ENCODE results near the gene C19orf33. TPM values are rescaled to one million over a fixed set of nuclear protein-coding genes. Genes with fewer than 3 reads are reported as not detected.

Gene C19orf33
- total and polyA plus RNA-seq, 10 donors: 3.2 to 53.6 (median 5.3) TPM; not detected in 2

GRCh38 chr19:38329651-38330050 is 25.6 kb downstream of the C19orf33 start:
- no peak overlapping the region for H3K27ac ChIP-seq
- no peak overlapping the region for H3K4me3 ChIP-seq
- 93 to 96% (median 95%) methylated on average over 7 of the region's 7 CpGs for WGBS, 5 donors
- H3K27me3 ChIP-seq (replicated peaks in 1 of 7): no peaks in the 10 kb centered on the region
- peak in 1 of 3 donors; percentile 48 for TF ChIP-seq POLR2AphosphoS5 (IDR thresholded peaks at IDR 0.05)
- TF ChIP-seq, protein P1, sequence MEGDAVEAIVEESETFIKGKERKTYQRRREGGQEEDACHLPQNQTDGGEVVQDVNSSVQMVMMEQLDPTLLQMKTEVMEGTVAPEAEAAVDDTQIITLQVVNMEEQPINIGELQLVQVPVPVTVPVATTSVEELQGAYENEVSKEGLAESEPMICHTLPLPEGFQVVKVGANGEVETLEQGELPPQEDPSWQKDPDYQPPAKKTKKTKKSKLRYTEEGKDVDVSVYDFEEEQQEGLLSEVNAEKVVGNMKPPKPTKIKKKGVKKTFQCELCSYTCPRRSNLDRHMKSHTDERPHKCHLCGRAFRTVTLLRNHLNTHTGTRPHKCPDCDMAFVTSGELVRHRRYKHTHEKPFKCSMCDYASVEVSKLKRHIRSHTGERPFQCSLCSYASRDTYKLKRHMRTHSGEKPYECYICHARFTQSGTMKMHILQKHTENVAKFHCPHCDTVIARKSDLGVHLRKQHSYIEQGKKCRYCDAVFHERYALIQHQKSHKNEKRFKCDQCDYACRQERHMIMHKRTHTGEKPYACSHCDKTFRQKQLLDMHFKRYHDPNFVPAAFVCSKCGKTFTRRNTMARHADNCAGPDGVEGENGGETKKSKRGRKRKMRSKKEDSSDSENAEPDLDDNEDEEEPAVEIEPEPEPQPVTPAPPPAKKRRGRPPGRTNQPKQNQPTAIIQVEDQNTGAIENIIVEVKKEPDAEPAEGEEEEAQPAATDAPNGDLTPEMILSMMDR (IDR thresholded peaks at IDR 0.05 in 8 of 11, conservative IDR thresholded peaks at IDR 0.05 in 3 of 11): no peak
- TF ChIP-seq POLR2A (IDR thresholded peaks at IDR 0.05): no peak
- peaks cover 5 to 62% (median 34%) of the 10 kb centered on the region in 6 donors for H3K36me3 ChIP-seq
- H3K9me3 ChIP-seq: no peaks in the 10 kb centered on the region
- DNase-seq: no peak
- peaks cover 0 to under 1% (median 0%) of the 10 kb centered on the region in 6 donors for H3K4me1 ChIP-seq
- intact Hi-C loops (cut with DNase I; ENCODE audit: low total_unique reads): loop anchor here (5.0 kb wide), 1 partner anchor 87 kb away; no protein-coding TSS in a partner anchor

- intact Hi-C loops (cut with DNase I; ENCODE audit: low total_unique reads): loop anchor here (5.0 kb wide), 1 partner anchor 89 kb away; no protein-coding TSS in a partner anchor
- H3K36me3 ChIP-seq: peaks cover 5 to 42% (median 19%) of the 10 kb centered on the region in 6 donors
- TF ChIP-seq POLR2A (IDR thresholded peaks at IDR 0.05) (no peak), POLR2AphosphoS5 (IDR thresholded peaks at IDR 0.05) (no peak)
- TF ChIP-seq, protein P1 (IDR thresholded peaks at IDR 0.05 in 8 of 11, conservative IDR thresholded peaks at IDR 0.05 in 3 of 11): no peak
- no peaks in the 10 kb centered on the region for H3K9me3 ChIP-seq
- no peaks in the 10 kb centered on the region for H3K27me3 ChIP-seq (replicated peaks in 1 of 7)
- 88 to 97% (median 91%) methylated on average over 1 of the region's 1 CpG for WGBS, 5 donors
- H3K4me1 ChIP-seq: peaks cover 0 to 10% (median 8%) of the 10 kb centered on the region in 6 donors
- no peak for DNase-seq
- H3K4me3 ChIP-seq: no peak overlapping the region
- H3K27ac ChIP-seq: no peak overlapping the region
Observed at GRCh38 chr19:38331728-38332127, 27.7 kb downstream of the C19orf33 start.

- H3K36me3 ChIP-seq: peaks cover 0 to 33% (median 4%) of the 10 kb centered on the region in 6 donors
- WGBS, 5 donors: 79 to 90% (median 86%) methylated on average over 9 of the region's 9 CpGs
- TF ChIP-seq POLR2AphosphoS5 (IDR thresholded peaks at IDR 0.05) (no peak), POLR2A (IDR thresholded peaks at IDR 0.05) (no peak)
- TF ChIP-seq, protein P1 (IDR thresholded peaks at IDR 0.05 in 8 of 11, conservative IDR thresholded peaks at IDR 0.05 in 3 of 11): no peak
- DNase-seq: no peak
- H3K27me3 ChIP-seq (replicated peaks in 1 of 7): no peaks in the 10 kb centered on the region
- intact Hi-C loops (cut with DNase I; ENCODE audit: low total_unique reads): loop anchor here (5.0 kb wide), 1 partner anchor 91 kb away; no protein-coding TSS in a partner anchor
- no peak overlapping the region for H3K27ac ChIP-seq
- H3K9me3 ChIP-seq: no peaks in the 10 kb centered on the region
- H3K4me3 ChIP-seq: no peak overlapping the region
- peaks cover 7 to 23% (median 19%) of the 10 kb centered on the region in 6 donors for H3K4me1 ChIP-seq
Observed at GRCh38 chr19:38333245-38333644, 29.2 kb downstream of the C19orf33 start.

- peak overlapping the region; percentile 76 to 98 (median 96) for H3K27ac ChIP-seq
- peaks cover 0 to 38% (median 0%) of the 10 kb centered on the region in 6 donors for H3K36me3 ChIP-seq
- DNase-seq: peak; percentile 98
- no peaks in the 10 kb centered on the region for H3K9me3 ChIP-seq
- WGBS, 5 donors: 0 to 1% (median 1%) methylated on average over 50 to 52 of the region's 52 CpGs
- intact Hi-C loops (cut with DNase I; ENCODE audit: low total_unique reads): loop anchor here (5.0 kb wide), 1 partner anchor 36 kb away; the partner anchor contains the start of gene PSMD8
- H3K4me3 ChIP-seq: peak overlapping the region; percentile 57 to 93 (median 80)
- peaks cover 7 to 29% (median 21%) of the 10 kb centered on the region in 6 donors for H3K4me1 ChIP-seq
- TF ChIP-seq POLR2A (IDR thresholded peaks at IDR 0.05) (peak in 1 of 3 donors; percentile 24), POLR2AphosphoS5 (IDR thresholded peaks at IDR 0.05) (peak; percentile 83 to 90 (median 89))
- TF ChIP-seq, protein P1 (IDR thresholded peaks at IDR 0.05 in 8 of 11, conservative IDR thresholded peaks at IDR 0.05 in 3 of 11): peak in 1 of 11 experiments; percentile 9
- H3K27me3 ChIP-seq (replicated peaks in 1 of 7): no peaks in the 10 kb centered on the region
Observed at GRCh38 chr19:38335949-38336637, 32.0 kb downstream of the C19orf33 start.

Data from spleen (tissue), 11 donors.